Measurements from ENCODE around the gene ASIC4. TPM values are rescaled to one million over a fixed set of nuclear protein-coding genes. Genes with fewer than 3 reads are reported as not detected.

ASIC4 gene
- polyA plus RNA-seq, 2 of the 4 experiments (the other 2 are of a cell fraction) = 0.04 TPM; not detected in 1

DNA sequence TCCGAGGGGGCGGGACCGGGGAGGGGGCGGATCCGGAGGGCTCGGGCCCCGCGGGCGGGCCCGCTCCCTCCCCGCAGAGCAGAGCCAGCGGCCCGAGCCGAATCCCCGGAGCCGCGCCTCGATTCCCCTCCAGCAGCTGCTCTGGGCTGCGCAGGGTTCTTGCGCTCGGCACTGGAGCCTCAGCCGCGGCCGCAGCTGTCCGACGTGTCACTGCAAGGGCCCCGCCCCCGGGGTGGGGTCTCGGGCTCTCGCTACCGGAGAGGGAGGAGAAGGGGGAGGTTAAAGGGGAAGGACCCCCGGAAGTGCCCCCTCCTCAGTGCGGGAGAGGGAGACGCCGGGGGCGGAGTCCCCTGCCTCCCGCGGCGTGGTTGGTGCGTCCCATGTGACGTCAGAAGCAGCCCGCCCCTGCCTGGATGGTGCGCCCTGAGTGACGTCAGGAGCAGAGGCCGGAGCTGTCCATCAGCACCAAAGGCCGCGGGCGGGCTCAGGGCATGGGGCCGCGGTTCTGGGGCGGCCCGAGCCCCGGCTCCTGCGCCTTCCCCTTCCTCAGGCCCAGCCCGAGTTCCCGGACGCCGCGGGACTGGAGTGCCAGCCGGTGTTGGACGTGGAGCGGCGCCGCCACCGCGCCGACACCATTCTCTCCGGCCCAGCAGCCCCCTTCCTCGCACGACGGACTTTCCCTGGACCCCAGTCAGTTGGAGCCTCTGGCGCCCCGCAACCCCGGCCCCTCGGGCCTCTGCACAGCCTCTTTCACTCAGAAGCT is 29.5 kb downstream of the ASIC4 start, which contains the start of the genes CHPF and TMEM198:
Gene CHPF (minus strand): TSS at position 214 of the 763 bp plus-strand sequence. CDS start 271 bp downstream, outside the sequence.
Gene TMEM198 (plus strand): TSS at position 433 of the 763 bp plus-strand sequence. CDS start 700 bp downstream, outside the sequence.
- ATAC-seq (peak; percentile 66 to 78), FAIRE-seq (no peak)

DNA sequence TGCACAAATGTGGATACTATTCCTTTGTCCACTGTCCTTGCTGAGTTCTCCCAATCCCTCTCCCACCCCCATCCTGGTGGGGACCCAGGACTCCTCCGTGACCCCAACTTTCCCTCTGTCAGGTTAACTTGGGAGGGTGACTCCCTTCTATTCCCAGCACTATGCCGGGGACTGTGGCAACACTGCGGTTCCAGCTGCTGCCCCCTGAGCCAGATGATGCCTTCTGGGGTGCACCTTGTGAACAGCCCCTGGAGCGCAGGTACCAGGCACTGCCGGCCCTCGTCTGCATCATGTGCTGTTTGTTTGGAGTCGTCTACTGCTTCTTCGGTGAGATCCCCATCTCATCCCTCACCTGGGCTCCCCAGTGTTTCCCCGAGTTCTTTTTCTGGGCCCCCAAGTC is 30.3 kb downstream of the ASIC4 start:
- TF ChIP-seq, protein P1, sequence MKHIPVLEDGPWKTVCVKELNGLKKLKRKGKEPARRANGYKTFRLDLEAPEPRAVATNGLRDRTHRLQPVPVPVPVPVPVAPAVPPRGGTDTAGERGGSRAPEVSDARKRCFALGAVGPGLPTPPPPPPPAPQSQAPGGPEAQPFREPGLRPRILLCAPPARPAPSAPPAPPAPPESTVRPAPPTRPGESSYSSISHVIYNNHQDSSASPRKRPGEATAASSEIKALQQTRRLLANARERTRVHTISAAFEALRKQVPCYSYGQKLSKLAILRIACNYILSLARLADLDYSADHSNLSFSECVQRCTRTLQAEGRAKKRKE (CRISPR knock-in tag; IDR thresholded peaks at IDR 0.05; ENCODE audit: low read depth) = no peak
- TF ChIP-seq MAZ (IDR thresholded peaks at IDR 0.05; ENCODE audit: borderline replicate concordance, low read depth, low read length) (no peak), EHF (CRISPR knock-in tag; IDR thresholded peaks at IDR 0.05) (no peak), JUNB (IDR thresholded peaks at IDR 0.05) (no peak), POLR2AphosphoS2 (conservative IDR thresholded peaks at IDR 0.05; ENCODE audit: low read length) (no peak), FOSL2 (IDR thresholded peaks at IDR 0.05) (no peak), FOSL2 (CRISPR knock-in tag; IDR thresholded peaks at IDR 0.05) (no peak), POLR2A (IDR thresholded peaks at IDR 0.05; ENCODE audit: low read length) (no peak), RARB (CRISPR knock-in tag; IDR thresholded peaks at IDR 0.05) (no peak), NPAS2 (CRISPR knock-in tag; IDR thresholded peaks at IDR 0.05; ENCODE audit: borderline replicate concordance) (no peak), BHLHE40 (IDR thresholded peaks at IDR 0.05; ENCODE audit: low read depth, low read length) (no peak), ZNF302 (CRISPR knock-in tag; IDR thresholded peaks at IDR 0.05) (no peak), ESRRA (IDR thresholded peaks at IDR 0.05; ENCODE audit: borderline replicate concordance, low read length) (no peak), TFCP2L1 (CRISPR knock-in tag; IDR thresholded peaks at IDR 0.05) (no peak)
- peaks cover 12% of the 10 kb centered on the region for H3K4me1 ChIP-seq
- H3K27ac ChIP-seq = no peak overlapping the region
- POLR2A ChIA-PET = interaction anchor here (1.3 kb wide), 1 partner anchor 8 kb away, joined by 3 read pairs; no protein-coding TSS in a partner anchor
- DNase-seq (ENCODE audit: low read depth in 1 of 2, low spot score in 1 of 2) (no peak), FAIRE-seq (no peak), ATAC-seq (no peak)
- CTCF ChIA-PET = interaction anchor here (1.5 to 79.1 kb wide), 5 partner anchors 15 to 98 kb away, joined by 5 to 3291 read pairs (median 77); partner anchors contain the start of genes ASIC4, GMPPA and SPEG
- no peak overlapping the region; the same call in 2 of the 3 replicates for H3K4me3 ChIP-seq
- H3K9me3 ChIP-seq = no peaks in the 10 kb centered on the region
- peak overlapping the region; percentile 89 for H3K4me2 ChIP-seq
- WGBS (ENCODE audit: missing lambda C conversion rate) = 33% methylated on average over 9 of the region's 9 CpGs

More for the DNA sequence above, 29.5 kb downstream of the ASIC4 start, which contains the start of the genes CHPF and TMEM198:
- Histone ChIP-seq H3K4me2 (peak within 1 kb of the TSS; percentile 89), H3K27ac (peak within 1 kb of the TSS; percentile 58 to 89), H3K4me3 (peak within 1 kb of the TSS; percentile 61), H3K9me3 (no peaks in the 10 kb centered on the region), H3K4me1 (peaks cover 12% of the 10 kb centered on the region)
- POLR2A ChIA-PET = interaction anchor here (1.3 to 1.7 kb wide), 2 partner anchors 9 to 54 kb away, joined by 3 to 5 read pairs; partner anchors contain the start of gene STK11IP
- CTCF ChIA-PET = interaction anchor here (1.2 to 79.1 kb wide), 11 partner anchors 9 to 146 kb away, joined by 3 to 3291 read pairs (median 7); partner anchors contain the start of genes ASIC4, GMPPA, SPEG and STK11IP
- DNase-seq (ENCODE audit: low read depth in 1 of 2, low spot score in 1 of 2) = peak; percentile 87 to 96
- WGBS (ENCODE audit: missing lambda C conversion rate) = 2% methylated on average over 21 of the region's 75 CpGs
- TF ChIP-seq RFX5 (IDR thresholded peaks at IDR 0.05) (peak; percentile 56; the same call in 1 of the 2 replicates), NR3C1 (IDR thresholded peaks at IDR 0.05) (no peak), FOSL2 (IDR thresholded peaks at IDR 0.05) (no peak), FOSL2 (CRISPR knock-in tag; IDR thresholded peaks at IDR 0.05) (peak; percentile 59; the same call in 1 of the 2 replicates), RARB (CRISPR knock-in tag; IDR thresholded peaks at IDR 0.05) (no peak), EHMT2 (IDR thresholded peaks at IDR 0.05; ENCODE audit: low read depth) (peak; percentile 78), SREBF2 (IDR thresholded peaks at IDR 0.05) (no peak), ESRRA (IDR thresholded peaks at IDR 0.05; ENCODE audit: borderline replicate concordance, low read length) (no peak), RNF2 (IDR thresholded peaks at IDR 0.05; ENCODE audit: borderline replicate concordance, low read depth) (no peak), MAZ (IDR thresholded peaks at IDR 0.05; ENCODE audit: borderline replicate concordance, low read depth, low read length) (peak; percentile 94; the same call in 1 of the 2 replicates), TP53 (CRISPR knock-in tag; IDR thresholded peaks at IDR 0.05) (no peak), MYC (IDR thresholded peaks at IDR 0.05; ENCODE audit: borderline replicate concordance, low read length) (no peak), JUN (IDR thresholded peaks at IDR 0.05) (no peak; a peak in 1 of 5 replicates), HEYL (CRISPR knock-in tag; IDR thresholded peaks at IDR 0.05) (no peak)
- TF ChIP-seq, protein P2, sequence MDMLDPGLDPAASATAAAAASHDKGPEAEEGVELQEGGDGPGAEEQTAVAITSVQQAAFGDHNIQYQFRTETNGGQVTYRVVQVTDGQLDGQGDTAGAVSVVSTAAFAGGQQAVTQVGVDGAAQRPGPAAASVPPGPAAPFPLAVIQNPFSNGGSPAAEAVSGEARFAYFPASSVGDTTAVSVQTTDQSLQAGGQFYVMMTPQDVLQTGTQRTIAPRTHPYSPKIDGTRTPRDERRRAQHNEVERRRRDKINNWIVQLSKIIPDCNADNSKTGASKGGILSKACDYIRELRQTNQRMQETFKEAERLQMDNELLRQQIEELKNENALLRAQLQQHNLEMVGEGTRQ (IDR thresholded peaks at IDR 0.05) = no peak
- TF ChIP-seq, protein P3, sequence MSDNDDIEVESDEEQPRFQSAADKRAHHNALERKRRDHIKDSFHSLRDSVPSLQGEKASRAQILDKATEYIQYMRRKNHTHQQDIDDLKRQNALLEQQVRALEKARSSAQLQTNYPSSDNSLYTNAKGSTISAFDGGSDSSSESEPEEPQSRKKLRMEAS (IDR thresholded peaks at IDR 0.05) = peak; percentile 50; the same call in 1 of the 2 replicates
- TF ChIP-seq, protein P4, sequence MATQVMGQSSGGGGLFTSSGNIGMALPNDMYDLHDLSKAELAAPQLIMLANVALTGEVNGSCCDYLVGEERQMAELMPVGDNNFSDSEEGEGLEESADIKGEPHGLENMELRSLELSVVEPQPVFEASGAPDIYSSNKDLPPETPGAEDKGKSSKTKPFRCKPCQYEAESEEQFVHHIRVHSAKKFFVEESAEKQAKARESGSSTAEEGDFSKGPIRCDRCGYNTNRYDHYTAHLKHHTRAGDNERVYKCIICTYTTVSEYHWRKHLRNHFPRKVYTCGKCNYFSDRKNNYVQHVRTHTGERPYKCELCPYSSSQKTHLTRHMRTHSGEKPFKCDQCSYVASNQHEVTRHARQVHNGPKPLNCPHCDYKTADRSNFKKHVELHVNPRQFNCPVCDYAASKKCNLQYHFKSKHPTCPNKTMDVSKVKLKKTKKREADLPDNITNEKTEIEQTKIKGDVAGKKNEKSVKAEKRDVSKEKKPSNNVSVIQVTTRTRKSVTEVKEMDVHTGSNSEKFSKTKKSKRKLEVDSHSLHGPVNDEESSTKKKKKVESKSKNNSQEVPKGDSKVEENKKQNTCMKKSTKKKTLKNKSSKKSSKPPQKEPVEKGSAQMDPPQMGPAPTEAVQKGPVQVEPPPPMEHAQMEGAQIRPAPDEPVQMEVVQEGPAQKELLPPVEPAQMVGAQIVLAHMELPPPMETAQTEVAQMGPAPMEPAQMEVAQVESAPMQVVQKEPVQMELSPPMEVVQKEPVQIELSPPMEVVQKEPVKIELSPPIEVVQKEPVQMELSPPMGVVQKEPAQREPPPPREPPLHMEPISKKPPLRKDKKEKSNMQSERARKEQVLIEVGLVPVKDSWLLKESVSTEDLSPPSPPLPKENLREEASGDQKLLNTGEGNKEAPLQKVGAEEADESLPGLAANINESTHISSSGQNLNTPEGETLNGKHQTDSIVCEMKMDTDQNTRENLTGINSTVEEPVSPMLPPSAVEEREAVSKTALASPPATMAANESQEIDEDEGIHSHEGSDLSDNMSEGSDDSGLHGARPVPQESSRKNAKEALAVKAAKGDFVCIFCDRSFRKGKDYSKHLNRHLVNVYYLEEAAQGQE (IDR thresholded peaks at IDR 0.05) = peak; percentile 93
- TF ChIP-seq, protein P5, sequence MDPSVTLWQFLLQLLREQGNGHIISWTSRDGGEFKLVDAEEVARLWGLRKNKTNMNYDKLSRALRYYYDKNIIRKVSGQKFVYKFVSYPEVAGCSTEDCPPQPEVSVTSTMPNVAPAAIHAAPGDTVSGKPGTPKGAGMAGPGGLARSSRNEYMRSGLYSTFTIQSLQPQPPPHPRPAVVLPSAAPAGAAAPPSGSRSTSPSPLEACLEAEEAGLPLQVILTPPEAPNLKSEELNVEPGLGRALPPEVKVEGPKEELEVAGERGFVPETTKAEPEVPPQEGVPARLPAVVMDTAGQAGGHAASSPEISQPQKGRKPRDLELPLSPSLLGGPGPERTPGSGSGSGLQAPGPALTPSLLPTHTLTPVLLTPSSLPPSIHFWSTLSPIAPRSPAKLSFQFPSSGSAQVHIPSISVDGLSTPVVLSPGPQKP (IDR thresholded peaks at IDR 0.05; ENCODE audit: low read depth, low read length) = no peak
